HCT116 (cell line): ENCODE results near the gene BAD. TPM values are rescaled to one million over a fixed set of nuclear protein-coding genes. Genes with fewer than 3 reads are reported as not detected.

Source experiments
- ATAC-seq: fragments of 200-7000 bp; cut with Tn5 transposase; 2 replicates; pipeline ENCODE4 v1.9.1; 2020; ENCODE audit warnings: mild to moderate bottlenecking, moderate library complexity
- BruUV-seq: library from RNA; stranded (reverse); fragments of 400-500 nt; replicated peaks from 2 replicates; lab custom pipeline; 2021; lab: Mats Ljungman, UMichigan
- CTCF ChIA-PET: fragments of 300-600 bp; sonication (Branson Sonifier 250); formaldehyde crosslinking; loops from one replicate; lab custom pipeline; 2021; ENCODE audit warnings: antibody characterized with exemption; lab: Charles Lee
- POLR2A ChIA-PET: fragments of 300-600, 350-600 bp; sonication (Branson Sonifier 250); formaldehyde crosslinking; loops from one replicate; lab custom pipeline; 2021; ENCODE audit warnings: antibody characterized with exemption; lab: Charles Lee
- RAD21 ChIA-PET, 2 experiments: fragments of 300-600 bp; sonication (Branson Sonifier 250); formaldehyde crosslinking; loops; one replicate each; lab custom pipeline; 2023; ENCODE audit warnings: low total read pairs in 2 of 2; ENCODE audit not compliant: uncharacterized antibody in 2 of 2, unreplicated experiment in 2 of 2, low non-redundant PET in 1 of 2; lab: Charles Lee
- DNase-seq: peaks from one replicate; pipeline ENCODE4 v3.0.0-alpha.2; 2010; ENCODE audit warnings: low read depth, low spot score
- H2AFZ ChIP-seq: fragments of 200-600 bp; shearing (Covaris generic), sonication (generic); 2 replicates; pipeline ENCODE4 v1.6.1; 2017; ENCODE audit warnings: low read depth, mixed run types, mixed read lengths, antibody characterized with exemption, low read length; ENCODE audit not compliant: poor library complexity, severe bottlenecking
- H3K27ac ChIP-seq: 2 replicates; pipeline ENCODE4 v1.5.1; 2012; ENCODE audit warnings: low read depth, low read length
- H3K27me3 ChIP-seq: fragments of 200-600 bp; sonication (generic); 2 replicates; pipeline ENCODE4 v1.6.1; 2016; ENCODE audit warnings: mixed run types, low read length, mixed read lengths; ENCODE audit not compliant: insufficient read depth
- H3K36me3 ChIP-seq, 2 experiments: fragments of 200-500 bp in 1 of 2; fragments of 200-600 bp in 1 of 2; sonication (Bioruptor generic) in 1 of 2; sonication (generic) in 1 of 2; 2 replicates each; pipeline versions ENCODE4 v1.5.1 to v1.6.1; 2014 to 2016; ENCODE audit warnings: low read length in 2 of 2, inconsistent platforms in 1 of 2, mixed read lengths in 1 of 2, mixed run types in 1 of 2; ENCODE audit not compliant: insufficient read depth in 2 of 2, control insufficient read depth in 1 of 2
- H3K4me1 ChIP-seq, 2 experiments: fragments of 200-600 bp in 1 of 2; sonication (generic) in 1 of 2; 2 replicates each; pipeline versions ENCODE4 v1.5.1 to v1.6.1; 2012 to 2017; ENCODE audit warnings: low read length in 2 of 2, inconsistent platforms in 1 of 2, mild to moderate bottlenecking in 1 of 2, mixed read lengths in 1 of 2, mixed run types in 1 of 2, moderate library complexity in 1 of 2; ENCODE audit not compliant: insufficient read depth in 2 of 2, control insufficient read depth in 1 of 2
- H3K4me2 ChIP-seq: fragments of 200-600 bp; sonication (generic); 2 replicates; pipeline ENCODE4 v1.6.1; 2017; ENCODE audit warnings: mixed run types, low read length, mixed read lengths
- H3K4me3 ChIP-seq, 2 experiments: fragments of 200-600 bp in 1 of 2; sonication (generic) in 1 of 2; replicated peaks in 1 of 2; 2 replicates each; pipeline ENCODE4 v1.5.1; 2011 to 2016; ENCODE audit warnings: low read length in 2 of 2, control low read depth in 1 of 2, low read depth in 1 of 2, mild to moderate bottlenecking in 1 of 2, mixed read lengths in 1 of 2, mixed run types in 1 of 2
- H3K79me2 ChIP-seq: fragments of 200-600 bp; sonication (generic); 2 replicates; pipeline ENCODE4 v1.6.1; 2017; ENCODE audit warnings: mild to moderate bottlenecking, mixed run types, low read length, moderate library complexity, mixed read lengths; ENCODE audit not compliant: insufficient read depth
- H3K9ac ChIP-seq: fragments of 200-600 bp; sonication (generic); 2 replicates; pipeline ENCODE4 v1.6.1; 2016; ENCODE audit warnings: low read length, mixed read lengths
- H3K9me2 ChIP-seq: fragments of 200-600 bp; sonication (generic), shearing (Covaris generic); 2 replicates; pipeline ENCODE4 v1.6.1; 2017; ENCODE audit warnings: mixed run types, mild to moderate bottlenecking, moderate library complexity; ENCODE audit not compliant: insufficient read depth
- H3K9me3 ChIP-seq, 2 experiments: fragments of 200-500 bp in 1 of 2; fragments of 200-600 bp in 1 of 2; sonication (Bioruptor generic) in 1 of 2; sonication (generic) in 1 of 2; 2 replicates each; pipeline ENCODE4 v1.6.1; 2014 to 2017; ENCODE audit warnings: low read length in 2 of 2, mixed read lengths in 2 of 2, inconsistent platforms in 1 of 2, low read depth in 1 of 2, mild to moderate bottlenecking in 1 of 2, mixed run types in 1 of 2, moderate library complexity in 1 of 2; ENCODE audit not compliant: control insufficient read depth in 1 of 2, insufficient read depth in 1 of 2
- H4K20me1 ChIP-seq: fragments of 200-600 bp; sonication (generic), shearing (Covaris generic); 2 replicates; pipeline ENCODE4 v1.6.1; 2017; ENCODE audit warnings: mixed run types, mild to moderate bottlenecking, moderate library complexity; ENCODE audit not compliant: insufficient read depth
- ATF3 ChIP-seq: IDR thresholded peaks from 2 replicates; pipeline ENCODE4 v1.6.1; 2012
- EGR1 ChIP-seq: IDR thresholded peaks from 2 replicates; pipeline ENCODE4 v1.6.1; 2012; ENCODE audit warnings: low read depth
- ELF1 ChIP-seq: IDR thresholded peaks from 2 replicates; pipeline ENCODE4 v1.6.1; 2012; ENCODE audit warnings: low read depth, borderline replicate concordance
- EZH2 ChIP-seq: fragments of 200-600 bp; sonication (generic); IDR thresholded peaks from 2 replicates; pipeline ENCODE4 v1.6.1; 2017; ENCODE audit warnings: antibody characterized with exemption, mixed run types
- EZH2phosphoT487 ChIP-seq: fragments of 200-600 bp; IDR thresholded peaks from 2 replicates; pipeline ENCODE4 v1.6.1; 2018; ENCODE audit warnings: antibody characterized with exemption, borderline replicate concordance
- FOSL1 ChIP-seq: IDR thresholded peaks from 2 replicates; pipeline ENCODE4 v1.6.1; 2012; ENCODE audit warnings: low read depth
- MAX ChIP-seq: IDR thresholded peaks from 2 replicates; pipeline ENCODE4 v1.6.1; 2012
- POLR2A ChIP-seq: IDR thresholded peaks from 2 replicates; pipeline ENCODE4 v1.7.0; 2011; ENCODE audit warnings: borderline replicate concordance; ENCODE audit not compliant: insufficient read depth, insufficient read length; ENCODE audit errors: extremely low read depth
- POLR2AphosphoS5 ChIP-seq: IDR thresholded peaks from 2 replicates; pipeline ENCODE4 v1.6.1; 2011; ENCODE audit warnings: mild to moderate bottlenecking, low read depth, low read length, moderate library complexity
- SP1 ChIP-seq: IDR thresholded peaks from 2 replicates; pipeline ENCODE4 v1.6.1; 2012; ENCODE audit warnings: low read depth
- TCF7L2 ChIP-seq: IDR thresholded peaks from 2 replicates; pipeline ENCODE4 v1.7.0; 2011; ENCODE audit warnings: borderline replicate concordance, inconsistent platforms; ENCODE audit not compliant: insufficient read depth, insufficient read length; ENCODE audit errors: extremely low read depth
- ZNF274 ChIP-seq: fragments of 200-500 bp; sonication (Bioruptor generic); IDR thresholded peaks from 2 replicates; pipeline ENCODE4 v1.6.1; 2014; ENCODE audit warnings: mild to moderate bottlenecking, low read depth, low read length, inconsistent platforms
- intact Hi-C: fragments of 100-400 bp; cut with micrococcal nuclease; formaldehyde crosslinking; loops from 2 replicates; pipeline ENCODE4 v1.10.0; 2022
- total RNA-seq: library from RNA; stranded (reverse); gene quantifications from one replicate; pipeline ENCODE4 v1.2.1, GENCODE V29; 2021; ENCODE audit not compliant: unreplicated experiment
- TF ChIP-seq, protein P1 (sequence below), 3 experiments: fragments of 200-600 bp in 1 of 3; sonication (generic) in 1 of 3; IDR thresholded peaks in 2 of 3; conservative IDR thresholded peaks in 1 of 3; 2 replicates each; pipeline ENCODE4 v1.5.1; 2012 to 2017; ENCODE audit warnings: low read depth in 2 of 3, low read length in 2 of 3, antibody characterized with exemption in 1 of 3, borderline replicate concordance in 1 of 3, control low read depth in 1 of 3, mild to moderate bottlenecking in 1 of 3, mixed read lengths in 1 of 3, mixed run types in 1 of 3, moderate library complexity in 1 of 3; ENCODE audit not compliant: insufficient read depth in 1 of 3

Gene BAD
- total RNA-seq, 1 experiment from 2014 or later: 51.9 TPM

DNA sequence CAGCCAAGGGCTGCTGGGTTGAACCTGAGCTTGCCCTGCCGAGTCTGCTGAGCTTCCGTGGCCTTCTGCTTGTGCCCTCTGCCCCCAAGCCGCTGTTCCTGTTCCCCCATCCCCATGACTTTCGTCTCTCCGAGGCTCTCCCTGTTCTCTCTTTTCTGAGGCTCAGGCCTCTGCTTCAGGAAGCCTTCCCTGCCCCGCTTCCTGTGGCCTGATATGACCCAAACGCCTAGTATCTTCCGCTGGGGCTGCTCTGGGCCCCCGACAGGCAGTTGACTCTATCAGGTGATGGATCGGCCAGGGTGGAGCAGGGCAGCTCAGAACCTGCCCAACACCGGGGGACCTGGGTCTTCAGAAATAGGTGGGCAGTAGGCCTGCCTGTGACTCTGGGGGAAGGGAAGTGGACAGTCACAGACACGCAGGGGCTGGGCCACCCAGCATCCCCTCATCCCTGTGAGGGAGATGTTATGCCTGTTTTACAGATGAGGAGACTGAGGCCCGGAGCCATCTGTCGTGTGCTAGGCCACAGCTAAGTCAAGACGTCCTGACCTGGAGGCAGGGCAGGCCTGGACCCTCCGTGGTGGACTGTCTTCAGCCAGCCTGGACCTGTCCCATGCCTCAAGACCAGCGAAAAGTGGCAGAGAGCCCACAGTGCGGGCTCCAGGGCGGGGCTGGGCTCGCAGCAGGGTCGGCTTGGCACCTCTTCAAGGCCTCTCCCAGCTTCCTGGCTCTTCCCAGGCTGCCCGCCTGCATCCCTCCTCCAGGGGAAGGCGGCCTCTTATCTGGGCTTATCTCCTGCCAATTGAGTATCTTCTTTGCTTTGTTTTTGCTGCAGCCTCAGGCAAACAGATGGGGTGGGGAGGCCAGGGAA is 16.2 kb downstream of the BAD start:
- RAD21 ChIA-PET: no interaction called here
- H3K36me3 ChIP-seq: peaks cover 5 to 20% of the 10 kb centered on the region in 2 experiments; a peak in 2 of 4 replicates
- no TSS peak for BruUV-seq
- peaks cover 8% of the 10 kb centered on the region; the same call in 1 of the 2 replicates for H3K79me2 ChIP-seq
- POLR2A ChIA-PET: interaction anchor here (0.7 to 3.9 kb wide), 12 partner anchors 11 to 82 kb away, joined by 3 to 29 read pairs (median 4); partner anchors contain the start of genes ESRRA, FKBP2, GPR137 and PPP1R14B
- peak overlapping the region; percentile 91 for H3K4me2 ChIP-seq
- H3K27ac ChIP-seq: peak overlapping the region; percentile 95
- no peaks in the 10 kb centered on the region for H3K9me3 ChIP-seq
- ATAC-seq: peak; percentile 6
- H3K9ac ChIP-seq: peak overlapping the region; percentile 80
- no peaks in the 10 kb centered on the region for H4K20me1 ChIP-seq
- no peaks in the 10 kb centered on the region for H3K27me3 ChIP-seq
- no peaks in the 10 kb centered on the region for H3K9me2 ChIP-seq
- peak overlapping the region; percentile 71 to 72 for H3K4me3 ChIP-seq
- 0 out of 2 replicates have a peak, but pooled peaks have one; percentile 10 for TF ChIP-seq POLR2AphosphoS5
- TF ChIP-seq EZH2phosphoT487: no peak
- TF ChIP-seq MAX: no peak
- peak; percentile 85 for TF ChIP-seq TCF7L2
- peaks cover 18 to 31% of the 10 kb centered on the region in 2 experiments; a peak in 3 of 4 replicates for H3K4me1 ChIP-seq
- intact Hi-C loops: no loop called here
- DNase-seq: no peak
- H2AFZ ChIP-seq: no peak overlapping the region
- CTCF ChIA-PET: interaction anchor here (0.6 to 2.5 kb wide), 6 partner anchors 16 to 87 kb away, joined by 3 to 11 read pairs (median 4); no protein-coding TSS in a partner anchor

- POLR2A ChIA-PET: interaction anchor here (1.7 to 2.0 kb wide), 2 partner anchors 26 to 37 kb away, joined by 5 to 9 read pairs; partner anchors contain the start of genes ESRRA and FKBP2
- H3K9me3 ChIP-seq: no peaks in the 10 kb centered on the region
- H3K4me2 ChIP-seq: peak overlapping the region; percentile 91
- peaks cover 18 to 31% of the 10 kb centered on the region in 2 experiments; a peak in 3 of 4 replicates for H3K4me1 ChIP-seq
- H2AFZ ChIP-seq: no peak overlapping the region
- BruUV-seq: no TSS peak
- H3K9ac ChIP-seq: no peak overlapping the region
- no peaks in the 10 kb centered on the region for H4K20me1 ChIP-seq
- no peaks in the 10 kb centered on the region for H3K9me2 ChIP-seq
- DNase-seq: no peak
- RAD21 ChIA-PET: no interaction called here
- H3K79me2 ChIP-seq: peaks cover 6% of the 10 kb centered on the region; the same call in 1 of the 2 replicates
- ATAC-seq: no peak
- H3K4me3 ChIP-seq: no peak overlapping the region
- H3K36me3 ChIP-seq: peaks cover 5 to 27% of the 10 kb centered on the region in 2 experiments; a peak in 2 of 4 replicates
- H3K27ac ChIP-seq: peak overlapping the region; percentile 95
- CTCF ChIA-PET: no interaction called here
- H3K27me3 ChIP-seq: no peaks in the 10 kb centered on the region
- intact Hi-C loops: no loop called here
- TF ChIP-seq ATF3 (no peak), EGR1 (no peak), POLR2A (no peak), EZH2 (no peak), ELF1 (no peak), EZH2phosphoT487 (no peak), POLR2AphosphoS5 (no peak), SP1 (no peak), FOSL1 (no peak), ZNF274 (no peak)
- TF ChIP-seq, protein P1, sequence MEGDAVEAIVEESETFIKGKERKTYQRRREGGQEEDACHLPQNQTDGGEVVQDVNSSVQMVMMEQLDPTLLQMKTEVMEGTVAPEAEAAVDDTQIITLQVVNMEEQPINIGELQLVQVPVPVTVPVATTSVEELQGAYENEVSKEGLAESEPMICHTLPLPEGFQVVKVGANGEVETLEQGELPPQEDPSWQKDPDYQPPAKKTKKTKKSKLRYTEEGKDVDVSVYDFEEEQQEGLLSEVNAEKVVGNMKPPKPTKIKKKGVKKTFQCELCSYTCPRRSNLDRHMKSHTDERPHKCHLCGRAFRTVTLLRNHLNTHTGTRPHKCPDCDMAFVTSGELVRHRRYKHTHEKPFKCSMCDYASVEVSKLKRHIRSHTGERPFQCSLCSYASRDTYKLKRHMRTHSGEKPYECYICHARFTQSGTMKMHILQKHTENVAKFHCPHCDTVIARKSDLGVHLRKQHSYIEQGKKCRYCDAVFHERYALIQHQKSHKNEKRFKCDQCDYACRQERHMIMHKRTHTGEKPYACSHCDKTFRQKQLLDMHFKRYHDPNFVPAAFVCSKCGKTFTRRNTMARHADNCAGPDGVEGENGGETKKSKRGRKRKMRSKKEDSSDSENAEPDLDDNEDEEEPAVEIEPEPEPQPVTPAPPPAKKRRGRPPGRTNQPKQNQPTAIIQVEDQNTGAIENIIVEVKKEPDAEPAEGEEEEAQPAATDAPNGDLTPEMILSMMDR (IDR thresholded peaks at IDR 0.05 in 2 of 3, conservative IDR thresholded peaks at IDR 0.05 in 1 of 3; ENCODE audit: borderline replicate concordance in 1 of 3, insufficient read depth in 1 of 3, low read depth in 2 of 3, low read length in 2 of 3): no peak
These were observed 17.1 kb downstream of the BAD start for GRCh38 chr11:64267207-64267945.
